Adrenal gland (tissue), 12 donors: ENCODE measurements around the gene IFNL1. TPM values are rescaled to one million over a fixed set of nuclear protein-coding genes. Genes with fewer than 3 reads are reported as not detected.
"Not testable (repeated sequence)": the region's sequence is repeated elsewhere in the genome, so short reads cannot be mapped to it uniquely, and the experiment has no call there.

Experiments
- DNase-seq, 7 donors: peaks; one replicate each; pipeline ENCODE4 v3.0.0-alpha.2; 2019 to 2020
- H3K27ac ChIP-seq, 5 donors: fragments of 200-600 bp; sonication (generic) in 4 of 5; 1 replicate in 3 of 5; 2 replicates in 2 of 5; pipeline versions ENCODE4 v1.5.1 to v1.8.0; 2016 to 2020; ENCODE audit warnings: mild to moderate bottlenecking in 1 of 5
- H3K27me3 ChIP-seq: fragments of 200-600 bp; 2 replicates; pipeline ENCODE4 v1.8.0; 2021
- H3K36me3 ChIP-seq, 2 donors: fragments of 200-600 bp; replicated peaks in 1 of 2; 1 replicate in 1 of 2; 2 replicates in 1 of 2; pipeline versions ENCODE4 v1.5.1 to v1.8.0; 2018 to 2022
- H3K4me1 ChIP-seq, 2 donors: fragments of 200-600 bp; replicated peaks in 1 of 2; 1 replicate in 1 of 2; 2 replicates in 1 of 2; pipeline versions ENCODE4 v1.5.1 to v1.8.0; 2018 to 2021
- H3K4me3 ChIP-seq, 4 donors: fragments of 200-600 bp; sonication (generic) in 3 of 4; one replicate each; pipeline ENCODE4 v1.5.1; 2016 to 2018
- H3K9me3 ChIP-seq, 3 donors: fragments of 200-600 bp; sonication (generic) in 1 of 3; replicated peaks in 1 of 3; 1 replicate in 2 of 3; 2 replicates in 1 of 3; pipeline versions ENCODE4 v1.5.1 to v1.8.0; 2016 to 2021
- POLR2A ChIP-seq, 2 donors: fragments of 450-650 bp; IDR thresholded peaks; one replicate each; pipeline ENCODE4 v1.6.1; 2017; ENCODE audit warnings: antibody characterized with exemption in 2 of 2, mild to moderate bottlenecking in 2 of 2, moderate library complexity in 1 of 2
- WGBS, 4 donors: extraction: QIAGEN DNeasy Blood & Tissue Kit in 2 of 4; methylation state at CpG; one replicate each; pipeline versions ENCODE4 v1.1.5 to v1.1.7; 2013 to 2017; 5-methylcytosine and 5-hydroxymethylcytosine counted together
- intact Hi-C, 2 donors: fragments of 100-400 bp; cut with DNase I; formaldehyde crosslinking; loops; one replicate each; pipeline versions ENCODE4 v1.14.1 to v1.15.0; 2022 to 2023
- polyA plus RNA-seq, 3 donors: library from polyadenylated mRNA; stranded (reverse); fragments of 200-250 nt in 2 of 3; fragments of 350-450 nt in 1 of 3; fragmentation: Illumina TruSeq in 1 of 3; extraction: RNeasy Lipid Tissue Mini Kit (QIAGEN cat#74804) in 1 of 3; gene quantifications; one replicate each; pipeline ENCODE4 v1.2.3, GENCODE V29; 2013 to 2014
- total RNA-seq, 9 donors: library from RNA; depleted of rRNA in 4 of 9; stranded (reverse); fragments of >200 nt in 4 of 9; fragments of 120-200 nt in 1 of 9; fragmentation: NEBNext Ultra II Directional in 1 of 9; extraction: Animal tissue kit (Norgen Biotek cat#: 25700) in 1 of 9; gene quantifications; one replicate each; pipeline versions ENCODE4 v1.1.0 to v1.2.4, GENCODE V29; 2013 to 2023
- TF ChIP-seq, protein P1 (sequence below), 6 experiments: fragments of 450-650 bp in 4 of 6; fragments of 200-600 bp in 2 of 6; sonication (generic) in 1 of 6; IDR thresholded peaks; 1 replicate in 5 of 6; 2 replicates in 1 of 6; pipeline versions ENCODE4 v1.5.1 to v1.8.0; 2016 to 2021; ENCODE audit warnings: antibody characterized with exemption in 6 of 6, mild to moderate bottlenecking in 2 of 6, moderate library complexity in 1 of 6
- donor health status: healthy with polysubstance abuse.
- donor health status: Bipolar disorder and iron deficiency.
- donor health status: DM: yes; HTN: yes; CAD: no.
- donor health status: DM: no; HTN: no; CAD: no.
- donor health status: DM: no; HTN: no; CAD: no.
- donor health status: DM: yes; HTN: yes; CAD: no.

IFNL1 gene
- total and polyA plus RNA-seq, 12 donors = not detected

DNA sequence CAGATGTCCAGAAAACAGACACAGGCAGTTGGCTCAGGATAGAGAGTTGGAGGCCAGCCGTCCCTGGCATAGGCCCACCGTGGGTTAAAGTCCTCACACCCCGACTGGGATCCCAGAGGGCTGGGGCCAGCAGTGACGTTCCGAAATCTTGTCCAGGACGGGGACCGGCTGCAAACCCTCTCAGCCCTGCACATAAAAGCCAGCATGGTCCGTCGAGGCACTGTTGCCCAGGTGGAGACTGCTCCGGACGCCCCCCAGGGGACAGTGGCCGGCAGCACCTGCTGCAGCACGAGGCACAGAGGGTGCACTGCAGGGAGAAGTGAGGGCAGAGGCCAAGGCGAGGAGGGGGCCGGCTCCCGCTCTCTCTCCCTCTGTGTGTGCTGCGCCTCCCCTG lies 32.3 kb upstream of the IFNL1 start:
- no peak overlapping the region for H3K4me3 ChIP-seq
- 38 to 45% (median 42%) methylated on average over 16 to 17 of the region's 17 CpGs for WGBS, 4 donors
- H3K4me1 ChIP-seq = no peaks in the 10 kb centered on the region
- intact Hi-C loops = no loop called here
- H3K27me3 ChIP-seq = peaks cover 44% of the 10 kb centered on the region
- H3K9me3 ChIP-seq = no peaks in the 10 kb centered on the region
- H3K27ac ChIP-seq = no peak overlapping the region
- DNase-seq = no peak
- TF ChIP-seq, protein P1, sequence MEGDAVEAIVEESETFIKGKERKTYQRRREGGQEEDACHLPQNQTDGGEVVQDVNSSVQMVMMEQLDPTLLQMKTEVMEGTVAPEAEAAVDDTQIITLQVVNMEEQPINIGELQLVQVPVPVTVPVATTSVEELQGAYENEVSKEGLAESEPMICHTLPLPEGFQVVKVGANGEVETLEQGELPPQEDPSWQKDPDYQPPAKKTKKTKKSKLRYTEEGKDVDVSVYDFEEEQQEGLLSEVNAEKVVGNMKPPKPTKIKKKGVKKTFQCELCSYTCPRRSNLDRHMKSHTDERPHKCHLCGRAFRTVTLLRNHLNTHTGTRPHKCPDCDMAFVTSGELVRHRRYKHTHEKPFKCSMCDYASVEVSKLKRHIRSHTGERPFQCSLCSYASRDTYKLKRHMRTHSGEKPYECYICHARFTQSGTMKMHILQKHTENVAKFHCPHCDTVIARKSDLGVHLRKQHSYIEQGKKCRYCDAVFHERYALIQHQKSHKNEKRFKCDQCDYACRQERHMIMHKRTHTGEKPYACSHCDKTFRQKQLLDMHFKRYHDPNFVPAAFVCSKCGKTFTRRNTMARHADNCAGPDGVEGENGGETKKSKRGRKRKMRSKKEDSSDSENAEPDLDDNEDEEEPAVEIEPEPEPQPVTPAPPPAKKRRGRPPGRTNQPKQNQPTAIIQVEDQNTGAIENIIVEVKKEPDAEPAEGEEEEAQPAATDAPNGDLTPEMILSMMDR (IDR thresholded peaks at IDR 0.05) = no peak
- TF ChIP-seq POLR2A (IDR thresholded peaks at IDR 0.05) = no peak
- no peaks in the 10 kb centered on the region for H3K36me3 ChIP-seq

DNA sequence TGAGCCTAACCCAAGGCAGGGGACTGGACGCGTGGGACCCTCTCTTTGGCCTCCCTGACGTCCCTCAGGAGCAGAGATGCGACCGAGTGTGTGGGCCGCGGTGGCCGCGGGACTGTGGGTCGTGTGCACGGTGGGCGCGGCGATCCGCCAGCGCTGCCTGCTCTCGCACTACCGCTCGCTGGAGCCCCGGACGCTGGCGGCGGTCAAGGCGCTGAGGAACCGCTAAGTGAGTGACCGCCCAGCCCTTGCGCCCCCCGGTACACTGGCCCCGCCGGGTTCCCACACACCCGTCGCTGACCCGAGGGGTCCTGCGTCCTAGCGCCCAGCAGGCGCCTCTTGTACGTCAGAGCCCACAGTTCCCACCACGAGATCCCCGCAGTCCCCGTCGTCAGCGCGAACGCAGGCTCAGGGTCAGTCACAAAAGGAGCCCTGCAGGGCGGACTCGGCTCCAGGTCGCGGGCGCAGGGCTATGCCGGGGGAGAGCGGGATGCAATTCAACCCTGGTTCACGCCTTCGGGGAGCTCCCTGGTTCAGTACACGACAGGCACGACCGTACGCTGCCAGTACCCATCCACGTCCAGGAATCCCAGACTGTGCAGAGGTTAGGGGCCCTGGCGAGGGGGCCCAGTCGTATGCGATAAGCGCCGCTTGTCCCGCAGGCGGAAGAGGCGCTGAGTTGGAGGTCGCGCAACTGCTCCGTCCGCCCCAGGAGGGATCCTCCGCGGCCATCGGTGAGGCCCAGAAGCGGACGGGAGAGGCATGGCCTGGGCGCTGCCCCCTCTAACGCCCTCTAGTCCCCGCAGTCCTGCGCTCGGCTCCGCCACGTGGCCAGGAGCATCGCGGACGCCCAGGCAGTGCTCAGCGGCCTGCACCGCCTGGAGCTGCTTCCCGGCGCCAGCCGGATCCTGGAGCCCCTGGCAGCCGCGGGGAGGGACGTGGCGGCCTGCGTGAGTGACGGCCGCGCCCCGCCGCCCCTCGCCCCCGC lies 31.6 kb upstream of the IFNL1 start:
- WGBS, 4 donors = 10 to 26% (median 23%) methylated on average over 31 to 102 of the region's 102 CpGs
- no peaks in the 10 kb centered on the region for H3K9me3 ChIP-seq
- no peak for DNase-seq
- no peak for TF ChIP-seq POLR2A (IDR thresholded peaks at IDR 0.05)
- TF ChIP-seq, protein P1 (IDR thresholded peaks at IDR 0.05) = no peak
- no peaks in the 10 kb centered on the region for H3K36me3 ChIP-seq
- peaks cover 44% of the 10 kb centered on the region for H3K27me3 ChIP-seq
- H3K4me3 ChIP-seq = no peak overlapping the region
- no peak overlapping the region for H3K27ac ChIP-seq
- intact Hi-C loops = no loop called here
- H3K4me1 ChIP-seq = no peaks in the 10 kb centered on the region

DNA sequence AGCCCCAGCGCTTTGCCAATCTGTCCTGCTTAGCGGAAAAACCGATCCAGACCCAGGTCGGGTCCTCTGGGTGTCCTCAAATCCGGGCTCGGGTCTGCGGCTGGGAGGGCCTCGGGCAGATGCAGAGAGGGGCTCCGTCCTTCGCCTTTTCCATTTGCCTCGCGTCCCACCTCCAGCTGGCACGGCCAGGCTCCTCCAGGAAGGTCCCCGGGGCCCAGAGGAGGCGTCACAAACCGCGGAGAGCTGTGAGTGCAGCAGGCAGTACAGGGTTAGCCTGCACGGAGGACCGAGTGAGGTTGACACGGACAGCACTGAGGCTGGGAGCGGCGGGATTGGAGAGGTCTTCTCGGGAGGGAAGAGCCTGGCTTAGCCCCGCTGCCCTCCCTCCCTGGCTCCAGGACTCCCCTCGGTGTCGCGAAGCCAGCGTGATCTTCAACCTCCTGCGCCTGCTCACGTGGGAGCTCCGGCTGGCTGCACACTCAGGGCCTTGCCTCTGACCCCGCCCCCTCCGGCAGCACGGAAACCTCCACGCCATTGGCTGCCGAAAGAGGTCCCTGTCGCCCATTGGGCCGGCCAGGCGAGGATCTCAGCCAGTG lies 30.8 kb upstream of the IFNL1 start:
- WGBS, 4 donors = 59 to 68% (median 60%) methylated on average over 8 to 39 of the region's 39 CpGs
- no peak overlapping the region for H3K4me3 ChIP-seq
- H3K4me1 ChIP-seq = no peaks in the 10 kb centered on the region
- TF ChIP-seq, protein P1 (IDR thresholded peaks at IDR 0.05) = no peak
- no peak for TF ChIP-seq POLR2A (IDR thresholded peaks at IDR 0.05)
- H3K9me3 ChIP-seq = no peaks in the 10 kb centered on the region
- H3K27me3 ChIP-seq = peaks cover 44% of the 10 kb centered on the region
- no peak for DNase-seq
- H3K36me3 ChIP-seq = no peaks in the 10 kb centered on the region
- H3K27ac ChIP-seq = no peak overlapping the region
- intact Hi-C loops = no loop called here

DNA sequence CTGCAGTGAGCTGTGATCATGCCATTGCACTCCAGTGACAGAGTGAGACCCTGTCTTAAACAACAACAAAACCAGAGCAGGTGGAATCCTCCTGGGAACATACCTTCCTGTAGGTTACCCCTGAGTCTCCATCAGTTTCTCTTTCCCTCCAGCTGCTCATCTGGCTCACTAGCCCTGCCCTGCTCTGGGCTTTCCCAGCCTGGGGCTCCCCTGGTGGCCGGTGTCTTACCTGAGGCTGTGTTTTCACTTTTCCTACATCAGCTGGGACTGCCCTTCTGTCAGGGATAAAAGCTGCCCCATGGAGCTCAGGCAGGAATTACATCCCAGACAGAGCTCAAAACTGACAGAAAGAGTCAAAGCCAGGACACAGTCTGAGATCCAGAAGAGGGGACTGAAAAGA lies 28.1 kb upstream of the IFNL1 start, which contains the start of gene IFNL2:
Gene IFNL2 (plus strand): TSS at position 312 of the 400 bp plus-strand sequence. CDS start 173 bp downstream, outside the sequence.
- intact Hi-C loops, H3K36me3 ChIP-seq, H3K4me1 ChIP-seq, H3K4me3 ChIP-seq, DNase-seq, H3K27ac ChIP-seq, H3K9me3 ChIP-seq: not testable (repeated sequence)
- WGBS, 4 donors = no CpG with 5 or more reads among the region's 1 CpG
- peaks cover 22% of the 10 kb centered on the region for H3K27me3 ChIP-seq

DNA sequence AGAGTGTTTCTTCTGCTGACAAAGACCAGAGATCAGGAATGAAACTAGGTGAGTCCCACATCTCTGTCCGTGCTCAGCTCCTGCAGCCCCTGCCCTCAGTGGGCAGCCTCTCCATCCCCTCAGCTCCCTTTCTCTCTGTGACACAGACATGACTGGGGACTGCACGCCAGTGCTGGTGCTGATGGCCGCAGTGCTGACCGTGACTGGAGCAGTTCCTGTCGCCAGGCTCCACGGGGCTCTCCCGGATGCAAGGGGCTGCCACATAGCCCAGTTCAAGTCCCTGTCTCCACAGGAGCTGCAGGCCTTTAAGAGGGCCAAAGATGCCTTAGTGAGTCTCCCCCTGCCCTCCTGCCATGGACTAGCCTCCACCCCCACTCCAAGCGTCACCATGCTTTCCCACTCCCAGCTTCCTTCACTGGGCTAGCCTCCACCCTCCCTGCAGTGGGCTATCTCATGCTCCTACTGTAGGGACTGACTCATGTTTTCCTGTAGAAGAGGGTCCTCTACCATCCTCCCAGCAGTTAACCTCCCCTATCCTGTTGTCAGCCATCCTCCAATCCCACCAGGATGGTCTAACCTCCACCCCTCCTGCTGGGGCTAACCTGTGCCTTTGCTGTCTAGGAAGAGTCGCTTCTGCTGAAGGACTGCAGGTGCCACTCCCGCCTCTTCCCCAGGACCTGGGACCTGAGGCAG lies 27.5 kb upstream of the IFNL1 start:
- H3K27me3 ChIP-seq = peaks cover 19% of the 10 kb centered on the region
- H3K27ac ChIP-seq, DNase-seq, H3K9me3 ChIP-seq, intact Hi-C loops, H3K4me1 ChIP-seq, H3K4me3 ChIP-seq, H3K36me3 ChIP-seq: not testable (repeated sequence)
- 79 to 85% (median 83%) methylated on average over 3 to 10 of the region's 10 CpGs for whole genome bisulfite sequencing, 4 donors

DNA sequence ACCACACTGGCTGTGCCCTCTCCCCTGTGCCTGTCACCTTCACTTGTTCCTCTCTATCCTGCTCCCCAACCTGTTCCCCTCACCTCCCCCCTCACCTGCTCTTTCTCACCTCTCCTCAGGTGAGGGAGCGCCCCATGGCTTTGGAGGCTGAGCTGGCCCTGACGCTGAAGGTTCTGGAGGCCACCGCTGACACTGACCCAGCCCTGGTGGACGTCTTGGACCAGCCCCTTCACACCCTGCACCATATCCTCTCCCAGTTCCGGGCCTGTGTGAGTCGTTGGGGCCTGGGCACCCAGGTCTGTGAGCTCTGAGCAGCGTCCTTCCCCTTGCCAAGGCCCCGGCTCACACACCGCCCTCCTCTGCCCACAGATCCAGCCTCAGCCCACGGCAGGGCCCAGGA lies 26.8 kb upstream of the IFNL1 start:
- H3K27ac ChIP-seq, DNase-seq, H3K36me3 ChIP-seq, H3K9me3 ChIP-seq, H3K4me3 ChIP-seq, H3K4me1 ChIP-seq, intact Hi-C loops: not testable (repeated sequence)
- 65 to 76% (median 70%) methylated on average over 5 to 10 of the region's 10 CpGs for WGBS, 4 donors
- H3K27me3 ChIP-seq = peaks cover 12% of the 10 kb centered on the region
